Parathyroid adenoma (tissue), 2 donors: ENCODE measurements around the gene RGS6.

Source experiments
- H2AFZ ChIP-seq: fragments of 300-600 bp; sonication (generic); one replicate; pipeline ENCODE4 v1.7.0; 2017; ENCODE audit warnings: antibody characterized with exemption, mild to moderate bottlenecking
- H3K27ac ChIP-seq: fragments of 300-600 bp; sonication (generic); one replicate; pipeline ENCODE4 v1.7.0; 2017
- H3K27me3 ChIP-seq: fragments of 300-600 bp; sonication (generic); one replicate; pipeline ENCODE4 v1.7.0; 2017; ENCODE audit warnings: low read length; ENCODE audit not compliant: control insufficient read depth, insufficient read depth
- H3K36me3 ChIP-seq: fragments of 300-600 bp; sonication (generic); one replicate; pipeline ENCODE4 v1.7.0; 2017; ENCODE audit warnings: low read length; ENCODE audit not compliant: control insufficient read depth, insufficient read depth
- H3K4me1 ChIP-seq: fragments of 300-600 bp; sonication (generic); one replicate; pipeline ENCODE4 v1.7.0; 2017; ENCODE audit warnings: control low read depth
- H3K4me2 ChIP-seq: fragments of 300-600 bp; sonication (generic); one replicate; pipeline ENCODE4 v1.7.0; 2017; ENCODE audit warnings: low read length
- H3K4me3 ChIP-seq: fragments of 300-600 bp; sonication (generic); one replicate; pipeline ENCODE4 v1.7.0; 2017; ENCODE audit warnings: low read depth, low read length
- H3K79me2 ChIP-seq: fragments of 300-600 bp; sonication (generic); one replicate; pipeline ENCODE4 v1.7.0; 2017; ENCODE audit warnings: control low read depth
- H3K9ac ChIP-seq: fragments of 300-600 bp; sonication (generic); one replicate; pipeline ENCODE4 v1.7.0; 2017; ENCODE audit warnings: mild to moderate bottlenecking
- H3K9me3 ChIP-seq: fragments of 300-600 bp; sonication (generic); one replicate; pipeline ENCODE4 v1.7.0; 2017; ENCODE audit warnings: low read length; ENCODE audit not compliant: control insufficient read depth
- CTCF ChIP-seq: fragments of 300-600 bp; sonication (generic); IDR thresholded peaks from one replicate; pipeline ENCODE4 v1.7.0; 2017; ENCODE audit warnings: antibody characterized with exemption, mild to moderate bottlenecking
- donor health status: primary hyperparathyroidism.

RGS6 gene

GRCh38 chr14:72600551-72601330 lies 668.5 kb downstream of the RGS6 start:
- H3K79me2 ChIP-seq: no peaks in the 10 kb centered on the region
- no peak overlapping the region for H3K27ac ChIP-seq
- H3K9me3 ChIP-seq: no peaks in the 10 kb centered on the region
- no peaks in the 10 kb centered on the region for H3K36me3 ChIP-seq
- H2AFZ ChIP-seq: no peak overlapping the region
- peaks cover 5% of the 10 kb centered on the region for H3K4me1 ChIP-seq
- H3K9ac ChIP-seq: no peak overlapping the region
- TF ChIP-seq CTCF: no peak
- H3K27me3 ChIP-seq: no peaks in the 10 kb centered on the region
- no peak overlapping the region for H3K4me3 ChIP-seq
- no peak overlapping the region for H3K4me2 ChIP-seq

- Histone ChIP-seq H3K9me3 (no peaks in the 10 kb centered on the region), H3K4me2 (no peak overlapping the region), H3K36me3 (no peaks in the 10 kb centered on the region), H3K79me2 (no peaks in the 10 kb centered on the region), H3K27ac (no peak overlapping the region), H3K9ac (no peak overlapping the region), H3K4me3 (no peak overlapping the region), H3K4me1 (no peaks in the 10 kb centered on the region), H2AFZ (no peak overlapping the region), H3K27me3 (no peaks in the 10 kb centered on the region)
- TF ChIP-seq CTCF: no peak
Observed at GRCh38 chr14:72603639-72604038, 671.4 kb downstream of the RGS6 start.

GRCh38 chr14:72604133-72604532 lies 671.9 kb downstream of the RGS6 start:
- H3K9me3 ChIP-seq: no peaks in the 10 kb centered on the region
- H3K4me1 ChIP-seq: no peaks in the 10 kb centered on the region
- no peak for TF ChIP-seq CTCF
- H3K36me3 ChIP-seq: no peaks in the 10 kb centered on the region
- H2AFZ ChIP-seq: no peak overlapping the region
- no peak overlapping the region for H3K27ac ChIP-seq
- H3K9ac ChIP-seq: no peak overlapping the region
- no peak overlapping the region for H3K4me3 ChIP-seq
- H3K4me2 ChIP-seq: no peak overlapping the region
- H3K79me2 ChIP-seq: no peaks in the 10 kb centered on the region
- H3K27me3 ChIP-seq: no peaks in the 10 kb centered on the region

GRCh38 chr14:72605096-72605920 lies 673.1 kb downstream of the RGS6 start:
- Histone ChIP-seq H3K9me3 (no peaks in the 10 kb centered on the region), H3K4me1 (no peaks in the 10 kb centered on the region), H3K9ac (no peak overlapping the region), H3K36me3 (no peaks in the 10 kb centered on the region), H2AFZ (no peak overlapping the region), H3K4me2 (no peak overlapping the region), H3K4me3 (no peak overlapping the region), H3K27ac (no peak overlapping the region), H3K27me3 (no peaks in the 10 kb centered on the region), H3K79me2 (no peaks in the 10 kb centered on the region)
- TF ChIP-seq CTCF: no peak
